ENCODE data around the gene NDUFS7. TPM values are rescaled to one million over a fixed set of nuclear protein-coding genes. Genes with fewer than 3 reads are reported as not detected.

The NDUFS7 gene
- total RNA-seq (2022) (60.3 and 67.9 TPM in 2 replicates), Bru-seq, nascent RNA (percentile 49 among the genes with signal in this experiment), BruChase-seq, experiment 1, labeled RNA remaining after a 6-hour chase (percentile 61 among the genes with signal in this experiment), BruChase-seq, experiment 2, labeled RNA remaining after a 2-hour chase (percentile 61 among the genes with signal in this experiment)
- long read RNA-seq, transcript NDUFS7-201 (8 exons, 1,039 nt): major isoform, 151 of 202 reads
- long read RNA-seq, partial matches to known transcripts: 33 of 202 reads
- long read RNA-seq, other reads (novel, unspliced or antisense): 9 of 202 reads

GRCh38 chr19:1383312-1384084, at the start of gene NDUFS7:
Gene NDUFS7, plus strand, starts transcription at chr19:1383907. Its CDS starts 20 bp downstream, at chr19:1383927.
- peak; percentile 88 for DNase-seq
- CTCF ChIA-PET: interaction anchor here (0.7 kb wide), 1 partner anchor 114 kb away, joined by 3 read pairs; no protein-coding TSS in a partner anchor
- H3K27me3 Mint-ChIP-seq (ENCODE audit: unreplicated experiment): peaks cover 8% of the 10 kb centered on the region
- no TSS peak for BruUV-seq (replicated peaks)
- no peak for TF ChIP-seq CTCF (IDR thresholded peaks at IDR 0.05; ENCODE audit: unreplicated experiment)
- H3K4me3 Mint-ChIP-seq (ENCODE audit: low read depth, unreplicated experiment): peak within 1 kb of the TSS; percentile 79
- peak within 1 kb of the TSS; percentile 100 for H3K27ac Mint-ChIP-seq (ENCODE audit: unreplicated experiment)
- peaks cover 8% of the 10 kb centered on the region for H3K4me1 Mint-ChIP-seq (ENCODE audit: low read depth, unreplicated experiment)
- no peaks in the 10 kb centered on the region for H3K9me3 Mint-ChIP-seq (ENCODE audit: low read depth, unreplicated experiment)
- intact Hi-C loops (cut with micrococcal nuclease; ENCODE audit: unreplicated experiment): no loop called here
- peaks cover 21% of the 10 kb centered on the region for H3K36me3 Mint-ChIP-seq (ENCODE audit: insufficient read depth, unreplicated experiment)

- DNase-seq: no peak
- H3K4me1 Mint-ChIP-seq (ENCODE audit: low read depth, unreplicated experiment): no peaks in the 10 kb centered on the region
- intact Hi-C loops (cut with micrococcal nuclease; ENCODE audit: unreplicated experiment): no loop called here
- H3K4me3 Mint-ChIP-seq (ENCODE audit: low read depth, unreplicated experiment): no peak overlapping the region
- H3K9me3 Mint-ChIP-seq (ENCODE audit: low read depth, unreplicated experiment): no peaks in the 10 kb centered on the region
- no TSS peak for BruUV-seq (replicated peaks)
- no peaks in the 10 kb centered on the region for H3K36me3 Mint-ChIP-seq (ENCODE audit: insufficient read depth, unreplicated experiment)
- H3K27me3 Mint-ChIP-seq (ENCODE audit: unreplicated experiment): no peaks in the 10 kb centered on the region
- H3K27ac Mint-ChIP-seq (ENCODE audit: unreplicated experiment): no peak overlapping the region
- TF ChIP-seq CTCF (IDR thresholded peaks at IDR 0.05; ENCODE audit: unreplicated experiment): no peak
- CTCF ChIA-PET: no interaction called here
Measured at GRCh38 chr19:1336079-1336684, 47.5 kb upstream of the NDUFS7 start.

- no peak for DNase-seq
- CTCF ChIA-PET: no interaction called here
- TF ChIP-seq CTCF (IDR thresholded peaks at IDR 0.05; ENCODE audit: unreplicated experiment): no peak
- H3K4me3 Mint-ChIP-seq (ENCODE audit: low read depth, unreplicated experiment): no peak overlapping the region
- no peaks in the 10 kb centered on the region for H3K4me1 Mint-ChIP-seq (ENCODE audit: low read depth, unreplicated experiment)
- H3K9me3 Mint-ChIP-seq (ENCODE audit: low read depth, unreplicated experiment): no peaks in the 10 kb centered on the region
- no peak overlapping the region for H3K27ac Mint-ChIP-seq (ENCODE audit: unreplicated experiment)
- no TSS peak for BruUV-seq (replicated peaks)
- H3K36me3 Mint-ChIP-seq (ENCODE audit: insufficient read depth, unreplicated experiment): no peaks in the 10 kb centered on the region
- H3K27me3 Mint-ChIP-seq (ENCODE audit: unreplicated experiment): peaks cover 7% of the 10 kb centered on the region
- intact Hi-C loops (cut with micrococcal nuclease; ENCODE audit: unreplicated experiment): no loop called here
Measured at GRCh38 chr19:1340681-1341469, 42.8 kb upstream of the NDUFS7 start.

- H3K4me1 Mint-ChIP-seq (ENCODE audit: low read depth, unreplicated experiment): no peaks in the 10 kb centered on the region
- CTCF ChIA-PET: no interaction called here
- H3K4me3 Mint-ChIP-seq (ENCODE audit: low read depth, unreplicated experiment): no peak overlapping the region
- no TSS peak for BruUV-seq (replicated peaks)
- peaks cover 7% of the 10 kb centered on the region for H3K27me3 Mint-ChIP-seq (ENCODE audit: unreplicated experiment)
- DNase-seq: no peak
- intact Hi-C loops (cut with micrococcal nuclease; ENCODE audit: unreplicated experiment): no loop called here
- no peak for TF ChIP-seq CTCF (IDR thresholded peaks at IDR 0.05; ENCODE audit: unreplicated experiment)
- no peak overlapping the region for H3K27ac Mint-ChIP-seq (ENCODE audit: unreplicated experiment)
- no peaks in the 10 kb centered on the region for H3K9me3 Mint-ChIP-seq (ENCODE audit: low read depth, unreplicated experiment)
- H3K36me3 Mint-ChIP-seq (ENCODE audit: insufficient read depth, unreplicated experiment): no peaks in the 10 kb centered on the region
Measured at GRCh38 chr19:1343041-1343440, 40.7 kb upstream of the NDUFS7 start.

Measured in Calu3 (cell line).